Fibroblast of lung (primary cell): ENCODE measurements around the gene PRDX3. TPM values are rescaled to one million over a fixed set of nuclear protein-coding genes. Genes with fewer than 3 reads are reported as not detected.

Experiments
- DNase-seq, 2 donors: peaks; one replicate each; pipeline versions ENCODE4 v3.0.0 to v3.0.0-alpha.2; 2010; ENCODE audit warnings: low read depth in 2 of 2
- H2AFZ ChIP-seq: 2 replicates; pipeline ENCODE4 v1.5.1; 2012; ENCODE audit warnings: low read length, control low read depth, inconsistent platforms
- H3K27ac ChIP-seq: 2 replicates; pipeline ENCODE4 v1.5.1; 2011; ENCODE audit warnings: low read length, control low read depth; ENCODE audit not compliant: insufficient read depth
- H3K27me3 ChIP-seq: 2 replicates; pipeline ENCODE4 v1.5.1; 2011; ENCODE audit warnings: mild to moderate bottlenecking, low read length; ENCODE audit not compliant: control insufficient read depth, insufficient read depth
- H3K36me3 ChIP-seq: 2 replicates; pipeline ENCODE4 v1.5.1; 2011; ENCODE audit warnings: low read length; ENCODE audit not compliant: control insufficient read depth, insufficient read depth
- H3K4me1 ChIP-seq: 2 replicates; pipeline ENCODE4 v1.5.1; 2011; ENCODE audit warnings: low read length; ENCODE audit not compliant: control insufficient read depth, insufficient read depth; ENCODE audit errors: extremely low read depth
- H3K4me2 ChIP-seq: 2 replicates; pipeline ENCODE4 v1.5.1; 2011; ENCODE audit warnings: low read length, control low read depth; ENCODE audit not compliant: insufficient read depth; ENCODE audit errors: extremely low read depth
- H3K4me3 ChIP-seq, 4 experiments: fragments of 200-600 bp in 1 of 4; sonication (generic) in 1 of 4; replicated peaks in 1 of 4; 2 replicates each; pipeline ENCODE4 v1.5.1; 2011 to 2016; ENCODE audit warnings: low read length in 4 of 4, low read depth in 3 of 4, mild to moderate bottlenecking in 3 of 4, control low read depth in 2 of 4, inconsistent platforms in 1 of 4, mixed read lengths in 1 of 4; ENCODE audit not compliant: insufficient read depth in 1 of 4; ENCODE audit errors: control extremely low read depth in 1 of 4
- H3K79me2 ChIP-seq: 2 replicates; pipeline ENCODE4 v1.5.1; 2012; ENCODE audit warnings: mild to moderate bottlenecking, low read length, inconsistent platforms; ENCODE audit not compliant: control insufficient read depth, insufficient read depth
- H3K9ac ChIP-seq: 2 replicates; pipeline ENCODE4 v1.5.1; 2011; ENCODE audit warnings: mild to moderate bottlenecking, low read length, control low read depth; ENCODE audit not compliant: insufficient read depth
- H3K9me3 ChIP-seq: 2 replicates; pipeline ENCODE4 v1.5.1; 2012; ENCODE audit warnings: low read depth, low read length; ENCODE audit not compliant: control insufficient read depth, insufficient read depth
- H4K20me1 ChIP-seq: 2 replicates; pipeline ENCODE4 v1.5.1; 2011; ENCODE audit warnings: low read length; ENCODE audit not compliant: control insufficient read depth, insufficient read depth; ENCODE audit errors: extremely low read depth
- CTCF ChIP-seq, 2 donors: IDR thresholded peaks in 1 of 2; conservative IDR thresholded peaks in 1 of 2; 1 replicate in 1 of 2; 2 replicates in 1 of 2; pipeline ENCODE4 v1.5.1; 2011 to 2012; ENCODE audit warnings: low read length in 2 of 2, control low read depth in 1 of 2, inconsistent platforms in 1 of 2, low read depth in 1 of 2, mild to moderate bottlenecking in 1 of 2
- EZH2 ChIP-seq: IDR thresholded peaks from 2 replicates; pipeline ENCODE4 v1.5.1; 2012; ENCODE audit warnings: low read length, control low read depth, mild to moderate bottlenecking; ENCODE audit errors: missing control alignments
- polyA plus RNA-seq, 2 donors: library from polyadenylated mRNA; depleted of rRNA in 1 of 2; stranded (reverse) in 1 of 2; unstranded in 1 of 2; fragments of >200 nt; gene quantifications; 2 replicates each; pipeline ENCODE4 v1.2.1, GENCODE V29; 2011 to 2012; ENCODE audit warnings: missing spikeins in 1 of 2
- total RNA-seq: library from RNA; depleted of rRNA; stranded (reverse); fragments of >200 nt; gene quantifications from 2 replicates; pipeline ENCODE4 v1.2.1, GENCODE V29; 2014

Gene PRDX3
- total and polyA plus RNA-seq, 2 donors (not counting 1 experiment from before 2014, with no cell fraction given) = 287 to 303 TPM

DNA sequence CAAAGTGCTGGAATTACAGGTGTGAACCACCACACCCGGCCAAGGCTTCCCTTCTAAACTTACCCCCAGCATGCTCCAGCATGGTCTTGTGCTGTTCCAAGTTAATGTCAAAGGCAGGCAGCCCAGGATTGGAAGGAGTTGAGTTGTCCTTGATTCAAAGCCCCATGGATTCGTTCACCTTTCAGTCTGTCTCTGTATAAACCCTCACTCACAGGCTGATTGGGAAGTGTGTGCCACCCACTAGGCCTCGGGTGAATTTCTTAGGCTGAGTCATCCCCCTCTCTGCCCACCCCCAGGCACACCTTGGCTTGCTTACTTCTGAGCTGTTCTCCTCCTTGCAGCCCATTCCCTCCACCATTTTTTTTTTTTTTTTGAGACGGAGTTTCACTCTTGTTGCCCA is 13.3 kb upstream of the PRDX3 start:
- Histone ChIP-seq H3K4me3 (no peak overlapping the region), H3K9ac (no peak overlapping the region), H3K79me2 (no peaks in the 10 kb centered on the region), H2AFZ (no peak overlapping the region), H3K4me1 (peaks cover 7% of the 10 kb centered on the region), H4K20me1 (no peaks in the 10 kb centered on the region), H3K4me2 (no peak overlapping the region), H3K27ac (no peak overlapping the region), H3K27me3 (no peaks in the 10 kb centered on the region), H3K9me3 (no peaks in the 10 kb centered on the region), H3K36me3 (no peaks in the 10 kb centered on the region)
- no peak for DNase-seq
- TF ChIP-seq CTCF (conservative IDR thresholded peaks at IDR 0.05 in 1 of 2, IDR thresholded peaks at IDR 0.05 in 1 of 2; ENCODE audit: low read depth in 1 of 2, low read length in 2 of 2) (no peak), EZH2 (no peak)

- H3K9ac ChIP-seq = no peak overlapping the region
- no peak overlapping the region for H3K27ac ChIP-seq
- H3K79me2 ChIP-seq = no peaks in the 10 kb centered on the region
Measured at GRCh38 chr10:119190954-119191785, 12.6 kb upstream of the PRDX3 start.

DNA sequence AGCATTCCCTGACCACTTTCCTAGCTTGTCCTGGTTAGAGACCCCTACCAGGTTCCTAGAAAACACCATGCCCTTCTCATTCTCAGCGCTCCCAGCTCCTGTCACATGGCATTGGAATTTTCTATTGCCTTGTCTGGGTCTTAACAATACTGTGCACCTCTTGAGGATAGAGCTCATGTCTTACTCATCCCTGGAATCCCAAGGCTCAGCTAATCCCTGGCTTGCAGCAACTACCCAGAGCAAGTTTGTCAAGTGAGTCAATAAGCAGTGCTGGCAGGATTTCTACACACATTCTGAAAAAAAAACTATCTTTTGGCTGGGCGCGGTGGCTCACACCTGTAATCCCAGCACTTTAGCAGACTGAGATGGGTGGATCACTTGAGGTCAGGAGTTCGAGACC is 11.7 kb upstream of the PRDX3 start:
- no peak overlapping the region for H2AFZ ChIP-seq

More at GRCh38 chr10:119190954-119191785, 12.6 kb upstream of the PRDX3 start:
- Histone ChIP-seq H3K9me3 (no peaks in the 10 kb centered on the region), H4K20me1 (no peaks in the 10 kb centered on the region), H3K4me2 (no peak overlapping the region), H2AFZ (no peak overlapping the region), H3K36me3 (no peaks in the 10 kb centered on the region), H3K4me3 (no peak overlapping the region), H3K27me3 (no peaks in the 10 kb centered on the region), H3K4me1 (peaks cover 7% of the 10 kb centered on the region)
- no peak for DNase-seq
- no peak for TF ChIP-seq CTCF (conservative IDR thresholded peaks at IDR 0.05 in 1 of 2, IDR thresholded peaks at IDR 0.05 in 1 of 2; ENCODE audit: low read depth in 1 of 2, low read length in 2 of 2)
- TF ChIP-seq EZH2 = no peak

More for the DNA sequence above, 11.7 kb upstream of the PRDX3 start:
- H4K20me1 ChIP-seq = no peaks in the 10 kb centered on the region
- TF ChIP-seq EZH2 = no peak
- no peak for TF ChIP-seq CTCF (conservative IDR thresholded peaks at IDR 0.05 in 1 of 2, IDR thresholded peaks at IDR 0.05 in 1 of 2; ENCODE audit: low read depth in 1 of 2, low read length in 2 of 2)
- no peak overlapping the region for H3K9ac ChIP-seq
- no peaks in the 10 kb centered on the region for H3K27me3 ChIP-seq
- H3K4me3 ChIP-seq = no peak overlapping the region
- H3K4me1 ChIP-seq = peaks cover 7% of the 10 kb centered on the region
- H3K27ac ChIP-seq = peak overlapping the region; percentile 8
- DNase-seq = peak; percentile 84 to 100
- peak overlapping the region; percentile 32 for H3K4me2 ChIP-seq
- no peaks in the 10 kb centered on the region for H3K9me3 ChIP-seq
- H3K79me2 ChIP-seq = no peaks in the 10 kb centered on the region
- no peaks in the 10 kb centered on the region for H3K36me3 ChIP-seq
